ENCODE results near the gene DNM2. TPM values are rescaled to one million over a fixed set of nuclear protein-coding genes. Genes with fewer than 3 reads are reported as not detected.

DNM2 gene
- total RNA-seq, 1 donor from 2014 or later = 156 TPM

- TF ChIP-seq, protein P1, sequence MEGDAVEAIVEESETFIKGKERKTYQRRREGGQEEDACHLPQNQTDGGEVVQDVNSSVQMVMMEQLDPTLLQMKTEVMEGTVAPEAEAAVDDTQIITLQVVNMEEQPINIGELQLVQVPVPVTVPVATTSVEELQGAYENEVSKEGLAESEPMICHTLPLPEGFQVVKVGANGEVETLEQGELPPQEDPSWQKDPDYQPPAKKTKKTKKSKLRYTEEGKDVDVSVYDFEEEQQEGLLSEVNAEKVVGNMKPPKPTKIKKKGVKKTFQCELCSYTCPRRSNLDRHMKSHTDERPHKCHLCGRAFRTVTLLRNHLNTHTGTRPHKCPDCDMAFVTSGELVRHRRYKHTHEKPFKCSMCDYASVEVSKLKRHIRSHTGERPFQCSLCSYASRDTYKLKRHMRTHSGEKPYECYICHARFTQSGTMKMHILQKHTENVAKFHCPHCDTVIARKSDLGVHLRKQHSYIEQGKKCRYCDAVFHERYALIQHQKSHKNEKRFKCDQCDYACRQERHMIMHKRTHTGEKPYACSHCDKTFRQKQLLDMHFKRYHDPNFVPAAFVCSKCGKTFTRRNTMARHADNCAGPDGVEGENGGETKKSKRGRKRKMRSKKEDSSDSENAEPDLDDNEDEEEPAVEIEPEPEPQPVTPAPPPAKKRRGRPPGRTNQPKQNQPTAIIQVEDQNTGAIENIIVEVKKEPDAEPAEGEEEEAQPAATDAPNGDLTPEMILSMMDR (IDR thresholded peaks at IDR 0.05; ENCODE audit: borderline replicate concordance) = no peak
- Histone ChIP-seq H3K4me1 (peaks cover 5% of the 10 kb centered on the region), H3K36me3 (peaks cover 100% of the 10 kb centered on the region), H3K27ac (replicated peaks) (peak overlapping the region; percentile 9), H3K4me3 (no peak overlapping the region), H3K27me3 (ENCODE audit: low read depth) (no peaks in the 10 kb centered on the region), H3K9me3 (replicated peaks) (no peaks in the 10 kb centered on the region)
- no peak for DNase-seq
- intact Hi-C loops (cut with micrococcal nuclease) = no loop called here
Observed at GRCh38 chr19:10812902-10813404, 95.1 kb downstream of the DNM2 start.

GRCh38 chr19:10815007-10815536 lies 97.2 kb downstream of the DNM2 start:
- no peaks in the 10 kb centered on the region for H3K27me3 ChIP-seq (ENCODE audit: low read depth)
- peaks cover 97% of the 10 kb centered on the region for H3K36me3 ChIP-seq
- H3K27ac ChIP-seq (replicated peaks) = no peak overlapping the region
- no peak for DNase-seq
- no peak overlapping the region for H3K4me3 ChIP-seq
- TF ChIP-seq, protein P1 (IDR thresholded peaks at IDR 0.05; ENCODE audit: borderline replicate concordance) = no peak
- no peaks in the 10 kb centered on the region for H3K9me3 ChIP-seq (replicated peaks)
- intact Hi-C loops (cut with micrococcal nuclease) = no loop called here
- peaks cover 5% of the 10 kb centered on the region for H3K4me1 ChIP-seq

DNA sequence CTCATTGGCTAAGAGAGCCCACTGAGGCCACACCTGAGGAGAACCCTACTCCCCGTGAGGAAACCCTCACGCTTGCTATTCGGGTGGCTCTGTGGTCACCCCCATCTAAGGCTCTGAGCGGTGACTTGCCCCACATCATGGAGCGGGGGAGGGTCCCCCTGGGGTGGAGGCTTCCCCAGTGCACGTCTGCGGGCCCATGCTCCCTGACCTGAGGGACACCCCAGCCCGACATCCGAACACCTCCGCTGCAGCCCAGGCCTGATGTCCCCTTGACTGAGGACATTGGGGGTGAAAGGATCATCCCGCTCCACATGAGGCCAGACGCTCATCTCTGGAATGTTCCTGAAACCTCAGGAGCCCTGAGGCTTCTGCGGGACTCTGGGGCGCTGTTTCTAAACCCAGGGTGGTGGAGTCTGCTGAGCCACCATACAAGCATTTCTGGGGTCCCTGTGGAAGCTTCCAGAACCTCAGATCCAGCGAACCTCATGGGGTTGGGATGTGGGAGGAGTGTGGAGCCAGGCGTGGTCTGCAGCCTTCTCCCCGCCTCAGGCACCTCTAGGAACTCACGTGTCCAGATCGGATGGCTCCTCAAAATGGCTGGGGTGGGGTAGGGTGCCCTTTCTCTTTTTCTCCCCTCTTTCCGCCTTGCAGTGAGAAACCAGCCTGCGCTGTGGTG lies 98.2 kb downstream of the DNM2 start:
- Histone ChIP-seq H3K36me3 (peaks cover 97% of the 10 kb centered on the region), H3K27me3 (ENCODE audit: low read depth) (no peaks in the 10 kb centered on the region), H3K27ac (replicated peaks) (peak overlapping the region; percentile 38), H3K4me3 (peak overlapping the region; percentile 22), H3K9me3 (replicated peaks) (no peaks in the 10 kb centered on the region), H3K4me1 (peaks cover 15% of the 10 kb centered on the region)
- DNase-seq = no peak
- intact Hi-C loops (cut with micrococcal nuclease) = no loop called here
- TF ChIP-seq, protein P1 (IDR thresholded peaks at IDR 0.05; ENCODE audit: borderline replicate concordance) = no peak

DNA sequence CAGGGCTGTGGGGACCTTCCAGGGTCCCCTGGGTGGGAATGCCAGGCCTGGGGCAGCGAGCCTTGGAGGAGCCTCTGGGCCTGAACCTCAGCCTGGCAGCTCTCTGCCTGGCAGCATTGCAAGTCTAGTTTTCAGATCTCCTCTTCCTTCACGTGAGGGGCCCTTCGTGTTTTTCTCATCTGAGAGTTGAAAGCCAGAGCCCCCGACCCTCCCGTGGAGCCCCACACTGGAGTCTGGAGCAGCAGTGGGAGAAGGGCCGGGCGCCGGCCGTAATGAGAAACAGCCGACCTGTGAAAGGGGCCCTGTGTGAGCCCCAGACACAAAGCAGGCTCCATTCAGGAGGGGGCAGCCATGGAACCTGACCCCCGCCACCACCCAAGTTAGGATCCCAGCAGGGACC lies 98.8 kb downstream of the DNM2 start:
- Histone ChIP-seq H3K4me1 (peaks cover 17% of the 10 kb centered on the region), H3K27ac (replicated peaks) (peak overlapping the region; percentile 38), H3K27me3 (ENCODE audit: low read depth) (no peaks in the 10 kb centered on the region), H3K36me3 (peaks cover 97% of the 10 kb centered on the region), H3K4me3 (peak overlapping the region; percentile 22), H3K9me3 (replicated peaks) (no peaks in the 10 kb centered on the region)
- TF ChIP-seq, protein P1 (IDR thresholded peaks at IDR 0.05; ENCODE audit: borderline replicate concordance) = no peak
- intact Hi-C loops (cut with micrococcal nuclease) = no loop called here
- no peak for DNase-seq

GRCh38 chr19:10817291-10818038 lies 99.6 kb downstream of the DNM2 start:
- Histone ChIP-seq H3K4me3 (peak overlapping the region; percentile 22), H3K27ac (replicated peaks) (peak overlapping the region; percentile 38), H3K9me3 (replicated peaks) (no peaks in the 10 kb centered on the region), H3K4me1 (peaks cover 17% of the 10 kb centered on the region), H3K27me3 (ENCODE audit: low read depth) (no peaks in the 10 kb centered on the region), H3K36me3 (peaks cover 97% of the 10 kb centered on the region)
- intact Hi-C loops (cut with micrococcal nuclease) = no loop called here
- TF ChIP-seq, protein P1 (IDR thresholded peaks at IDR 0.05; ENCODE audit: borderline replicate concordance) = no peak
- DNase-seq = no peak

All from left ventricle myocardium inferior (tissue), 1 donor.